Stomach (tissue), 9 donors: Measurements from ENCODE around the gene LHB. TPM values are rescaled to one million over a fixed set of nuclear protein-coding genes. Genes with fewer than 3 reads are reported as not detected.
A peak's percentile ranks its signal among the peaks of the same experiment; 100 is the strongest.
"Not testable (repeated sequence)": the region's sequence is repeated elsewhere in the genome, so short reads cannot be mapped to it uniquely, and the experiment has no call there.

Experiments
- DNase-seq, 2 donors: peaks; one replicate each; pipeline versions ENCODE4 v3.0.0 to v3.0.0-alpha.2; 2013 to 2019
- H3K27ac ChIP-seq, 5 donors: fragments of 200-600 bp in 4 of 5; sonication (generic) in 4 of 5; one replicate each; pipeline ENCODE4 v1.5.1; 2013 to 2019; ENCODE audit warnings: mild to moderate bottlenecking in 1 of 5, moderate library complexity in 1 of 5
- H3K27me3 ChIP-seq, 3 donors: fragments of 200-600 bp; sonication (generic); one replicate each; pipeline ENCODE4 v1.5.1; 2017 to 2019; ENCODE audit warnings: mixed run types in 1 of 3
- H3K36me3 ChIP-seq, 4 donors: fragments of 200-600 bp; sonication (generic); 1 replicate in 3 of 4; 2 replicates in 1 of 4; pipeline ENCODE4 v1.5.1; 2016 to 2019
- H3K4me1 ChIP-seq, 4 donors: fragments of 200-600 bp; sonication (generic); one replicate each; pipeline ENCODE4 v1.5.1; 2016 to 2019
- H3K4me3 ChIP-seq, 4 donors: fragments of 200-600 bp; sonication (generic) in 3 of 4; one replicate each; pipeline ENCODE4 v1.5.1; 2016 to 2019; ENCODE audit warnings: mild to moderate bottlenecking in 1 of 4
- H3K9me3 ChIP-seq, 4 donors: fragments of 200-600 bp; sonication (generic); one replicate each; pipeline ENCODE4 v1.5.1; 2016 to 2019
- EP300 ChIP-seq: sonication (generic); formaldehyde crosslinking; IDR thresholded peaks from one replicate; pipeline ENCODE4 v1.6.1; 2017; ENCODE audit warnings: antibody characterized with exemption
- POLR2A ChIP-seq, 4 donors: fragments of 450-650 bp; IDR thresholded peaks; one replicate each; pipeline ENCODE4 v1.6.1; 2016; ENCODE audit warnings: antibody characterized with exemption in 4 of 4, control low read depth in 2 of 4, mild to moderate bottlenecking in 1 of 4, moderate library complexity in 1 of 4
- POLR2AphosphoS5 ChIP-seq, 3 donors: sonication (generic); formaldehyde crosslinking; IDR thresholded peaks; one replicate each; pipeline ENCODE4 v1.6.1; 2016; ENCODE audit warnings: antibody characterized with exemption in 3 of 3
- WGBS, 5 donors: extraction: QIAGEN DNeasy Blood & Tissue Kit in 3 of 5; methylation state at CpG; one replicate each; pipeline versions ENCODE4 v1.1.5 to v1.1.7; 2013 to 2018; 5-methylcytosine and 5-hydroxymethylcytosine counted together
- intact Hi-C: fragments of 100-400 bp; cut with DNase I; formaldehyde crosslinking; loops from one replicate; pipeline ENCODE4 v1.15.1; 2023; ENCODE audit warnings: low total_unique reads
- polyA plus RNA-seq, 3 donors: library from polyadenylated mRNA; stranded (reverse); fragments of 200-250 nt; gene quantifications; one replicate each; pipeline ENCODE4 v1.2.3, GENCODE V29; 2013
- total RNA-seq, 5 donors: library from RNA; depleted of rRNA; stranded (reverse); fragments of >200 nt; gene quantifications; one replicate each; pipeline versions ENCODE4 v1.1.0 to v1.2.3, GENCODE V29; 2014 to 2016
- TF ChIP-seq, protein P1 (sequence below), 7 experiments: fragments of 450-650 bp in 4 of 7; fragments of 200-600 bp in 3 of 7; sonication (generic) in 3 of 7; IDR thresholded peaks; one replicate each; pipeline ENCODE4 v1.5.1; 2016 to 2019; ENCODE audit warnings: antibody characterized with exemption in 7 of 7, control low read depth in 2 of 7, mild to moderate bottlenecking in 1 of 7
- donor health status: healthy with polysubstance abuse.
- donor health status: Bipolar disorder and iron deficiency.
- donor health status: healthy.

Gene LHB
- total and polyA plus RNA-seq, 8 donors: 3.8 to 45.8 (median 24.4) TPM; not detected in 4

DNA sequence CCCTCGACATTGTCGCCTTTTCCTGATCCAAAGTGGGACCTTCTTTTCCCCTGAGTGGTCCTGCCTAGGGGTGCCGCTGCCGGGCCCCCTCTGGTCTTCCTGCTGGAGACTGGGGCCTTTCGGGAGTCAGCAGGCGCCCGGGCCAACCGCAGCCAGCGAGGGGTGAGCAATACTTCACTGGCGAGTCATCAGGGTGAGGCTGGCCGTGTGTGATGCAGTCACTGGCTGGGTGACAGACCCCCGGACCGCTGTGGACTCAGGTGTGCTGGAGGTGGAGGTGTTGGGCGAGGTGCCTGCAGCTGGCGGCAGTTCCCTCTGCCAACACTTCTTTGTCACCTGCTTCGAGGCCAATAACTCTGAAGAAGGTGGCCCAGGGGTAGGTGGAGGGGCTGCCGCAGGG, 25.3 kb upstream of the LHB start:
- Histone ChIP-seq H3K4me3 (no peak overlapping the region), H3K27me3 (peaks cover 0 to 5% (median 0%) of the 10 kb centered on the region in 3 donors), H3K27ac (no peak overlapping the region), H3K4me1 (no peaks in the 10 kb centered on the region), H3K9me3 (no peaks in the 10 kb centered on the region), H3K36me3 (no peaks in the 10 kb centered on the region)
- no peak for TF ChIP-seq POLR2AphosphoS5 (IDR thresholded peaks at IDR 0.05)
- no peak for TF ChIP-seq POLR2A (IDR thresholded peaks at IDR 0.05)
- no peak for TF ChIP-seq EP300
- TF ChIP-seq, protein P1, sequence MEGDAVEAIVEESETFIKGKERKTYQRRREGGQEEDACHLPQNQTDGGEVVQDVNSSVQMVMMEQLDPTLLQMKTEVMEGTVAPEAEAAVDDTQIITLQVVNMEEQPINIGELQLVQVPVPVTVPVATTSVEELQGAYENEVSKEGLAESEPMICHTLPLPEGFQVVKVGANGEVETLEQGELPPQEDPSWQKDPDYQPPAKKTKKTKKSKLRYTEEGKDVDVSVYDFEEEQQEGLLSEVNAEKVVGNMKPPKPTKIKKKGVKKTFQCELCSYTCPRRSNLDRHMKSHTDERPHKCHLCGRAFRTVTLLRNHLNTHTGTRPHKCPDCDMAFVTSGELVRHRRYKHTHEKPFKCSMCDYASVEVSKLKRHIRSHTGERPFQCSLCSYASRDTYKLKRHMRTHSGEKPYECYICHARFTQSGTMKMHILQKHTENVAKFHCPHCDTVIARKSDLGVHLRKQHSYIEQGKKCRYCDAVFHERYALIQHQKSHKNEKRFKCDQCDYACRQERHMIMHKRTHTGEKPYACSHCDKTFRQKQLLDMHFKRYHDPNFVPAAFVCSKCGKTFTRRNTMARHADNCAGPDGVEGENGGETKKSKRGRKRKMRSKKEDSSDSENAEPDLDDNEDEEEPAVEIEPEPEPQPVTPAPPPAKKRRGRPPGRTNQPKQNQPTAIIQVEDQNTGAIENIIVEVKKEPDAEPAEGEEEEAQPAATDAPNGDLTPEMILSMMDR (IDR thresholded peaks at IDR 0.05): no peak
- WGBS, 5 donors: 53 to 78% (median 60%) methylated on average over 10 to 17 of the region's 17 CpGs
- intact Hi-C loops: no loop called here
- no peak for DNase-seq

DNA sequence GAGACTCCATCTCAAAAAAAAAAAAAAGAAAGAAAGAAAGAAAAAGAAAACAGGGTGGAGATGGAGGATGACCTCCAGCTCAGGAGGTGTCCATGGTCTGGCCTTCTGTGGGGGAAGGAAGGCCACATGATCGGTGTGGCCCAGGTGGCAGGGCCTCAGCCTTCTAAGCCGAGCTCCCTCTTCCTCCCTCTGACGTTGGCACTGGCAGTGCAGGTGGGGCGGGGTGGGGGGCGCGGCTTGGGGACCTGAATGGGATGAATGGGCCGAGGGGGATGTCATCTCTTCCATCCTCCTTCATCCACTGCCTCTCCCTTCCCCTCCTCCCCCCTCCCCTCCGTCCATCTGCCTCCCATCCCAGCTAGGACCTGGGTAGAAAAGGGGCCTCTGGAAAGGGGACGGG, 22.8 kb upstream of the LHB start:
- H3K36me3 ChIP-seq, H3K4me3 ChIP-seq, H3K9me3 ChIP-seq, H3K27me3 ChIP-seq, DNase-seq, intact Hi-C loops, H3K27ac ChIP-seq, H3K4me1 ChIP-seq: not testable (repeated sequence)
- WGBS, 5 donors: 46 to 69% (median 53%) methylated on average over 8 to 9 of the region's 9 CpGs

DNA sequence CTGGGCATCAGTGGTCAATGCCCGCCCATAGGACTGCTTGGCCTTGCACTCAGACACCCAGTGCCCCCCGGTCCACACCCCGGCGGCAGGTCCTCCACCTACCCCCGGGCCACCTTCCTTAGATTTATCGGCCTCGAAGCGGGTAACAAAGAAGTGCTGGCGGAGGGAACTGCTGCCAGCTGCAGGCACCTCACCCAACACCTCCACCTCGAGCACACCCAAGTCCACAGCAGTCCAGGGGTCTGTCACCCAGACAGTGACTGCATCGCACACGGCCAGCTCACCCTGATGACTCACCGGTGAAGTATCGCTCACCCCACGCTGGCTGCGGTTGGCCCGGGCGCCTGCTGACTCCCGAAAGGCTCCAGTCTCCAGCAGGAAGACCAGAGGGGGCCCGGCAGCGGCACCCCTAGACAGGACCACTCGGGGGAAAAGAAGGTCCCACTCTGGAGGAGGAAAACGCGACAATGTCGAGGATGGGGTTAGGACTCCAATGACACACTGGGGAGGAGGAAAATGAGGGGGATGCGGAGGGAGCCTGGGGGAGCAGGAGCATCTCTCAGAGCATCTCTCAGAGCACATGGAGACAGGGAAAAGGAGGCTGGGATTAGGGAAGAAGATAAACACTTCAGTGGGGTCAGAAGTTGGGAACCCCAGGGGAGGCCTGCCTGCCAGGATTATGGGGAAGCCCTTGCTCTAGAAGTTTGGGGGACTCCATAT, 21.8 kb upstream of the LHB start:
- intact Hi-C loops, H3K4me1 ChIP-seq, H3K36me3 ChIP-seq, H3K27ac ChIP-seq, H3K9me3 ChIP-seq, H3K4me3 ChIP-seq, DNase-seq, H3K27me3 ChIP-seq: not testable (repeated sequence)
- 85 to 86% (median 85%) methylated on average over 17 to 26 of the region's 26 CpGs for WGBS, 5 donors

DNA sequence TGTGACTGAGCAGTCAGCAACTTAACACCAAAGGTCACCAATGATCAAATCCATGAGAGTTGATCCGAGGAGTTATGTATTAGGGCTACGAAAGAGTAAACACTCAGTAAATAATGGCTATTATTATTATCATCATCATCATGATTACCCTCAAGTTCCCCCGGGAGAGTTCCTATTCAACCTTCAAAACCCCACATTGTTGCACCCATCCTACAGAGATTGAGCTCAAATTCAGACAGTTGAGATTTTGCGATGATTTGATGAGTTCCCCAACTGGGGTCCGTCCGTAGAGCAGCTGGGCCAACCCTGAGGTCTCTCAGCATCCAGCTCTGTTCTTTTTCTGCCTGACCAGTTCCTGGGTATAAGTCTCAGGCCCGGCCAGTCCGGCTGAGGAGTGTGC, 21.2 kb upstream of the LHB start:
- H3K4me3 ChIP-seq, H3K4me1 ChIP-seq, intact Hi-C loops, H3K27ac ChIP-seq, H3K27me3 ChIP-seq, H3K9me3 ChIP-seq, DNase-seq, H3K36me3 ChIP-seq: not testable (repeated sequence)
- WGBS, 5 donors: 80 to 92% (median 85%) methylated on average over 6 to 7 of the region's 8 CpGs

DNA sequence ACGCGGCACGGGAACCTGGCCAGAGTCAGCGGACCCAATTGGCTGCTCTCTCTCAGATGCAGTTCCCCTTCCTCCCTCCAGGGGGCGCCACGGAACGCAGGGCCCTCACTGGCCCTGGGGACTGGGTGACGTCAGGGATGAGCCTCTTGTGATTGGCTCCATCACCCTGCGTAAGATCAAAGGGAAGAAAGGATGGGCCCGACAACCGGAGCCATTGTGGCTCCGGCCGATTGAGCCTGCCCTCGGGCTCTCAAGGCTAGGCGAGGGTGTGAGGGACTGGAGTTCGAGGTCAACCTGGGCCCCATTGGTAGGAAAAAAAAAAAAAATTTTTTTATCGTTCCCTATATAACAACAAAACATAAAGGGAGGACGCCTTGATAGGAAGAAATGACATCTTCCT, 19.9 kb upstream of the LHB start, which contains the start of gene CGB1:
Gene CGB1 (minus strand): TSS at position 81 of the 400 bp plus-strand sequence. CDS start 184 bp downstream, outside the sequence.
- H3K4me3 ChIP-seq, H3K36me3 ChIP-seq, H3K9me3 ChIP-seq, H3K27me3 ChIP-seq, intact Hi-C loops, DNase-seq, H3K4me1 ChIP-seq, H3K27ac ChIP-seq: not testable (repeated sequence)
- TF ChIP-seq, protein P1 (IDR thresholded peaks at IDR 0.05): peak in 1 of 7 experiments; percentile 14
- WGBS, 5 donors: 50 to 56% (median 51%) methylated on average over 17 to 18 of the region's 18 CpGs

DNA sequence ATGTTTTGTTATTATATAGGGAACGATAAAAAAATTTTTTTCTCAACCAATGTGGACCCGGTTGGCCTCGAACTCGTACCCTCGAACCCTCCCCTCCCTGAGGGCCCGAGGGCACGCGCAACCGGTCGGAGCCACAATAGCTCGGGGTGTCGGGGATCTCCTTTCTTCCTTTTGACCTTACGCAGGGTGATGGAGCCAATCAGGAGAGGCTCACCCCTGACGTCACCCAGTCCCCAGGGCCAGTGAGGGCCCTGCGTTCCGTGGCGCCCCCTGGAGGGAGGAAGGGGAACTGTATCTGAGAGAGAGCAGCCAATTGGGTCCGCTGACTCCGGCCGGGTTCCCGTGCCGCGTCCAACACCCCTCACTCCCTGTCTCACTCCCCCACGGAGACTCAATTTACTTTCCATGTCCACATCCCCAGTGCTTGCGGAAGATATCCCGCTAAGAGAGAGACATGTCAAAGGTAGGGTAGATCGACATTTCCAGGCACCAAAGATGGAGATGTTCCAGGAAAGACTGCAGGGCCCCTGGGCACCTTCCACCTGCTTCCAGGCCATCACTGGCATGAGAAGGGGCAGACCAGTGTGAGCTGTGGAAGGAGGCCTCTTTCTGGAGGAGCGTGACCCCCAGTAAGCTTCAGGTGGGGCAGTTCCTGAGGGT, 14.9 kb upstream of the LHB start, which contains the start of gene CGB2:
Gene CGB2 (plus strand): TSS at position 249 of the 660 bp plus-strand sequence. CDS start 206 bp downstream, at position 455.
- intact Hi-C loops, DNase-seq: not testable (repeated sequence)

DNA sequence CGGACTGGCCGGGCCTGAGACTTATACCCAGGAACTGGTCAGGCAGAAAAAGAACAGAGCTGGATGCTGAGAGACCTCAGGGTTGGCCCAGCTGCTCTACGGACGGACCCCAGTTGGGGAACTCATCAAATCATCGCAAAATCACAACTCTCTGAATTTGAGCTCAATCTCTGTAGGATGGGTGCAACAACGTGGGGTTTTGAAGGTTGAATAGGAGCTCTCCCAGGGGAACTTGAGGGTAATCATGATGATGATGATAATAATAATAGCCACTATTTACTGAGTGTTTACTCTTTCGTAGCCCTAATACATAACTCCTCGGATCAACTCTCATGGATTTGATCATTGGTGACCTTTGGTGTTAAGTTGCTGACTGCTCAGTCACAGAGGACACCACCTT, 13.4 kb upstream of the LHB start:
- DNase-seq, H3K27me3 ChIP-seq, H3K4me3 ChIP-seq, H3K9me3 ChIP-seq, H3K4me1 ChIP-seq, H3K27ac ChIP-seq, intact Hi-C loops, H3K36me3 ChIP-seq: not testable (repeated sequence)
- WGBS, 5 donors: 80 to 98% (median 92%) methylated on average over 3 to 6 of the region's 8 CpGs

More for the DNA sequence above, 14.9 kb upstream of the LHB start, which contains the start of gene CGB2:
- not testable (repeated sequence) for H3K36me3 ChIP-seq, H3K4me3 ChIP-seq, H3K27ac ChIP-seq, H3K4me1 ChIP-seq, H3K9me3 ChIP-seq, H3K27me3 ChIP-seq
- 18 to 29% (median 26%) methylated on average over 24 to 28 of the region's 28 CpGs for WGBS, 5 donors

DNA sequence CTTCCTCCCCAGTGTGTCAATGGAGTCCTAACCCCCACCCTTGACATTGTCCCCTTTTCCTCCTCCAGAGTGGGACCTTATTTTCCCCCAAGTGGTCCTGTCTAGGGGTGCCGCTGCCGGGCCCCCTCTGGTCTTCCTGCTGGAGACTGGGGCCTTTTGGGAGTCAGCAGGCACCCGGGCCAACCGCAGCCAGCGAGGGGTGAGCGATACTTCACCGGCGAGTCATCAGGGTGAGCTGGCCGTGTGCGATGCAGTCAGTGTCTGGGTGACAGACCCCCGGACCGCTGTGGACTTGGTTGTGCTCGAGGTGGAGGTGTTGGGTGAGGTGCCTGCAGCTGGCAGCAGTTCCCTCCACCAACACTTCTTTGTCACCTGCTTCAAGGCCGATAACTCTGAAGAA, 12.9 kb upstream of the LHB start:
- H3K27ac ChIP-seq, H3K27me3 ChIP-seq, H3K9me3 ChIP-seq, H3K4me1 ChIP-seq, intact Hi-C loops, H3K36me3 ChIP-seq, DNase-seq, H3K4me3 ChIP-seq: not testable (repeated sequence)
- WGBS, 5 donors: 80 to 88% (median 87%) methylated on average over 6 to 14 of the region's 14 CpGs

DNA sequence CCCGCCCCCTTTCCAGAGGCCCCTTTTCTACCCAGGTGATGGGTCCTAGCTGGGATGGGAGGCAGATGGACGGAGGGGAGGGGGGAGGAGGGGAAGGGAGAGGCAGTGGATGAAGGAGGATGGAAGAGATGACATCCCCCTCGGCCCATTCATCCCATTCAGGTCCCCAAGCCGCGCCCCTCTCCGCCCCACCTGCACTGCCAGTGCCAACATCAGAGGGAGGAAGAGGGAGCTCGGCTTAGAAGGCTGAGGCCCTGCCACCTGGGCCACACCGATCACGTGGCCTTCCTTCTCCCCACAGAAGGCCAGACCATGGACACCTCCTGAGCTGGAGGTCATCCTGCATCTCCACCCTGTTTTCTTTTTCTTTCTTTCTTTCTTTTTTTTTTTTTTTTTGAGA, 11.8 kb upstream of the LHB start:
- H3K4me1 ChIP-seq, intact Hi-C loops, H3K27ac ChIP-seq, H3K27me3 ChIP-seq, DNase-seq, H3K4me3 ChIP-seq, H3K36me3 ChIP-seq, H3K9me3 ChIP-seq: not testable (repeated sequence)
- 57 to 83% (median 68%) methylated on average over 3 to 9 of the region's 9 CpGs for WGBS, 5 donors
